ENCODE measurements around the gene PDIA4.
A peak's percentile ranks its signal among the peaks of the same experiment; 100 is the strongest.
"Not testable (repeated sequence)": the region's sequence is repeated elsewhere in the genome, so short reads cannot be mapped to it uniquely, and the experiment has no call there.

Gene PDIA4

GRCh38 chr7:148986742-148987009 lies 41.6 kb downstream of the PDIA4 start:
- intact Hi-C loops (cut with DNase I; ENCODE audit: low total_unique reads), result loop anchor here (5.0 kb wide), 1 partner anchor 41 kb away; the partner anchor contains the start of gene PDIA4
- Histone ChIP-seq H3K4me3 (peak overlapping the region; percentile 64 to 78), H3K36me3 (no peaks in the 10 kb centered on the region), H3K9me3 (no peaks in the 10 kb centered on the region), H3K4me1 (peaks cover 0 to 46% (median 26%) of the 10 kb centered on the region in 4 donors), H3K27ac (peak overlapping the region; percentile 79 to 86), H3K27me3 (no peaks in the 10 kb centered on the region)
- no peak for DNase-seq
- TF ChIP-seq CTCF (IDR thresholded peaks at IDR 0.05), result no peak

GRCh38 chr7:148983200-148984146 lies 44.8 kb downstream of the PDIA4 start:
- Histone ChIP-seq H3K36me3 (no peaks in the 10 kb centered on the region), H3K4me1 (peaks cover 0 to 46% (median 26%) of the 10 kb centered on the region in 4 donors), H3K4me3 (peak overlapping the region; percentile 57 to 58), H3K27ac (peak overlapping the region; percentile 25 to 60), H3K27me3 (no peaks in the 10 kb centered on the region), H3K9me3 (no peaks in the 10 kb centered on the region)
- intact Hi-C loops (cut with DNase I; ENCODE audit: low total_unique reads), result no loop called here
- TF ChIP-seq CTCF (IDR thresholded peaks at IDR 0.05), result no peak
- no peak for DNase-seq

- Histone ChIP-seq H3K4me3 (peak overlapping the region; percentile 57 to 58), H3K9me3 (no peaks in the 10 kb centered on the region), H3K4me1 (peaks cover 0 to 41% (median 20%) of the 10 kb centered on the region in 4 donors), H3K36me3 (no peaks in the 10 kb centered on the region), H3K27ac (peak overlapping the region; percentile 25 to 60), H3K27me3 (peaks cover 0 to 2% of the 10 kb centered on the region in 2 donors)
- no peak for DNase-seq
- intact Hi-C loops (cut with DNase I; ENCODE audit: low total_unique reads), result no loop called here
- TF ChIP-seq CTCF (IDR thresholded peaks at IDR 0.05), result no peak
Measured at GRCh38 chr7:148982654-148983199, 45.6 kb downstream of the PDIA4 start.

GRCh38 chr7:148979827-148980226 lies 48.5 kb downstream of the PDIA4 start:
- no peak for TF ChIP-seq CTCF (IDR thresholded peaks at IDR 0.05)
- intact Hi-C loops (cut with DNase I; ENCODE audit: low total_unique reads), result no loop called here
- peaks cover 0 to 10% of the 10 kb centered on the region in 2 donors for H3K27me3 ChIP-seq
- no peak for DNase-seq
- H3K36me3 ChIP-seq, result no peaks in the 10 kb centered on the region
- no peak overlapping the region for H3K4me3 ChIP-seq
- H3K4me1 ChIP-seq, result peaks cover 0 to 25% (median 17%) of the 10 kb centered on the region in 4 donors
- no peak overlapping the region for H3K27ac ChIP-seq
- H3K9me3 ChIP-seq, result no peaks in the 10 kb centered on the region

GRCh38 chr7:148979072-148979471 lies 49.2 kb downstream of the PDIA4 start:
- H3K36me3 ChIP-seq; H3K4me3 ChIP-seq; H3K9me3 ChIP-seq; H3K27ac ChIP-seq; DNase-seq; intact Hi-C loops (cut with DNase I; ENCODE audit: low total_unique reads): not testable (repeated sequence)
- peaks cover 0 to 17% of the 10 kb centered on the region in 2 donors for H3K27me3 ChIP-seq
- peaks cover 0 to 18% (median 13%) of the 10 kb centered on the region in 4 donors for H3K4me1 ChIP-seq

- Histone ChIP-seq H3K36me3 (no peaks in the 10 kb centered on the region), H3K9me3 (no peaks in the 10 kb centered on the region), H3K4me1 (peaks cover 0 to 8% (median 8%) of the 10 kb centered on the region in 4 donors), H3K4me3 (no peak overlapping the region), H3K27ac (no peak overlapping the region), H3K27me3 (peaks cover 0 to 18% of the 10 kb centered on the region in 2 donors)
- intact Hi-C loops (cut with DNase I; ENCODE audit: low total_unique reads), result no loop called here
- no peak for TF ChIP-seq CTCF (IDR thresholded peaks at IDR 0.05)
- DNase-seq, result no peak
Measured at GRCh38 chr7:148978091-148978490, 50.2 kb downstream of the PDIA4 start.
